ENCODE measurements around the gene ARSG. TPM values are rescaled to one million over a fixed set of nuclear protein-coding genes. Genes with fewer than 3 reads are reported as not detected.

Gene ARSG
- total and polyA plus RNA-seq, 2 of the 13 experiments (the other 11 are each of a cell fraction or from before 2014, with no cell fraction given), result 3.7 to 15.2 TPM

DNA sequence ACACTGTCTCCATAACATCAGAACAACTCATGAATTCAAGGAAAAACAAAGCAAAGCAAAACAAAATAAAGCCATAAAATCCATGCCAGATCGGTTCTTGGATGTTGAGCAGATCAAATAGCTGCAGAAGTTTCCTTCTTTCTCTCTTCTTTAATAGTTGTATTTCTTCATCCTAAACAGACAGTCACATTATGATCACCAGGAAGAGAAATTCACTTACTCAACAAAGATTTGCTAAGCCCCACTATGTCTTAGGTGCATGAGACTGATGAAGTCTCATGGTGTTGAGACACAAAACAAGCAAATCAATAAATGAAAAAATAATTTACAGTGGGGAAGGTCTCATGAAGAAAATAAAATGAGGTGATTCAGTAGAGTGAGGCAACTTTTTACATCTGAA lies 93.2 kb downstream of the ARSG start:
- peak overlapping the region; percentile 97 for H3K27ac ChIP-seq (ENCODE audit: extremely low read length, insufficient read depth, low read length)
- 88% methylated on average over 1 of the region's 1 CpG for WGBS (ENCODE audit: low lambda C conversion rate)
- H3K36me3 ChIP-seq (replicated peaks in 1 of 2; ENCODE audit: control insufficient read depth in 1 of 2, insufficient read depth in 2 of 2, low read length in 2 of 2), result no peaks in the 10 kb centered on the region
- no peaks in the 10 kb centered on the region for H3K27me3 ChIP-seq (ENCODE audit: control insufficient read depth in 1 of 2, insufficient read depth in 2 of 2, low read length in 2 of 2)
- TF ChIP-seq ZNF335 (CRISPR knock-in tag; IDR thresholded peaks at IDR 0.05), result 0 out of 2 replicates have a peak, but pooled peaks have one; percentile 9
- TF ChIP-seq PPARG (CRISPR knock-in tag; conservative IDR thresholded peaks at IDR 0.05), result 0 out of 2 replicates have a peak, but pooled peaks have one; percentile 20
- no peak for TF ChIP-seq ZNF737 (CRISPR knock-in tag; IDR thresholded peaks at IDR 0.05; ENCODE audit: borderline replicate concordance)
- ATAC-seq, result no peak
- CTCF ChIA-PET (ENCODE audit: low intra/inter-chr PET ratio, low total read pairs), result no interaction called here
- no peaks in the 10 kb centered on the region for H3K9me3 ChIP-seq (ENCODE audit: low read length)
- no peaks in the 10 kb centered on the region for H4K20me1 ChIP-seq (ENCODE audit: insufficient read depth, low read length)
- H3K4me1 ChIP-seq (ENCODE audit: insufficient read depth, low read length), result peaks cover 100% of the 10 kb centered on the region
- peak overlapping the region; percentile 57 for H3K4me2 ChIP-seq (ENCODE audit: low read depth, low read length)
- FAIRE-seq, result no peak
- POLR2A ChIA-PET, result interaction anchor here (1.3 to 3.9 kb wide), 7 partner anchors 8 to 93 kb away, joined by 5 to 41 read pairs (median 15); partner anchors contain the start of genes ARSG, SLC16A6 and WIPI1
- in situ Hi-C loops (cut with HindIII; ENCODE audit: extremely low pct_ligation_motif_present, low pct_unique_long_range_greater_than_20kb), result no loop called here
- H2AFZ ChIP-seq (ENCODE audit: low read length), result no peak overlapping the region
- peak overlapping the region; percentile 70 for H3K9ac ChIP-seq (ENCODE audit: insufficient read depth, low read depth, low read length)
- H3K79me2 ChIP-seq (ENCODE audit: insufficient read depth, low read length), result no peaks in the 10 kb centered on the region
- no TSS peak for BruUV-seq (replicated peaks)
- H3K4me3 ChIP-seq (replicated peaks in 1 of 3; ENCODE audit: insufficient read depth in 1 of 3, low read depth in 2 of 3, low read length in 3 of 3), result no peak overlapping the region
- intact Hi-C loops (cut with micrococcal nuclease; ENCODE audit: unreplicated experiment), result no loop called here
- no peak for DNase-seq (ENCODE audit: low spot score)

DNA sequence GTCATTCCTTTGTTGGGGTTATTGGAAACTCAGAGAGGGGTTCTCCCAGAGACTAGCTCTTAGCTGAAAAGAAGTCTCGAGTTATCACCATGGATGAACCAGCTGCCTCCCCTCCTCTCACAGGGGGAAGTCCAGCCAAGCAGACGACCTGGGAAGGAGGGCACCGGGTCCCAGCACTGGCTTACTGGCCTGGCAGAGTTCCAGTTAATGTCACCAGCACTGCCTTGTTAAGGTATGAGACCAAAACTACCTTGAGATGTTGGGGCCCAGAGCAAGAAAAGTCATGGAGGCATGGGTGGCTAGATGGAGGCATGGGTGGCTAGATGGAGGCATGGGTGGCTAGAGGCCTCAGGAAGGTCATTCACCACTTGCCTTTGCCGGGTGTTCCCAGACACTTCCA lies 93.6 kb downstream of the ARSG start:
- ATAC-seq, result no peak
- H3K27ac ChIP-seq (ENCODE audit: extremely low read length, insufficient read depth, low read length), result peak overlapping the region; percentile 97
- no peak for TF ChIP-seq ZNF232 (CRISPR knock-in tag; IDR thresholded peaks at IDR 0.05; ENCODE audit: borderline replicate concordance)
- TF ChIP-seq, protein P1, sequence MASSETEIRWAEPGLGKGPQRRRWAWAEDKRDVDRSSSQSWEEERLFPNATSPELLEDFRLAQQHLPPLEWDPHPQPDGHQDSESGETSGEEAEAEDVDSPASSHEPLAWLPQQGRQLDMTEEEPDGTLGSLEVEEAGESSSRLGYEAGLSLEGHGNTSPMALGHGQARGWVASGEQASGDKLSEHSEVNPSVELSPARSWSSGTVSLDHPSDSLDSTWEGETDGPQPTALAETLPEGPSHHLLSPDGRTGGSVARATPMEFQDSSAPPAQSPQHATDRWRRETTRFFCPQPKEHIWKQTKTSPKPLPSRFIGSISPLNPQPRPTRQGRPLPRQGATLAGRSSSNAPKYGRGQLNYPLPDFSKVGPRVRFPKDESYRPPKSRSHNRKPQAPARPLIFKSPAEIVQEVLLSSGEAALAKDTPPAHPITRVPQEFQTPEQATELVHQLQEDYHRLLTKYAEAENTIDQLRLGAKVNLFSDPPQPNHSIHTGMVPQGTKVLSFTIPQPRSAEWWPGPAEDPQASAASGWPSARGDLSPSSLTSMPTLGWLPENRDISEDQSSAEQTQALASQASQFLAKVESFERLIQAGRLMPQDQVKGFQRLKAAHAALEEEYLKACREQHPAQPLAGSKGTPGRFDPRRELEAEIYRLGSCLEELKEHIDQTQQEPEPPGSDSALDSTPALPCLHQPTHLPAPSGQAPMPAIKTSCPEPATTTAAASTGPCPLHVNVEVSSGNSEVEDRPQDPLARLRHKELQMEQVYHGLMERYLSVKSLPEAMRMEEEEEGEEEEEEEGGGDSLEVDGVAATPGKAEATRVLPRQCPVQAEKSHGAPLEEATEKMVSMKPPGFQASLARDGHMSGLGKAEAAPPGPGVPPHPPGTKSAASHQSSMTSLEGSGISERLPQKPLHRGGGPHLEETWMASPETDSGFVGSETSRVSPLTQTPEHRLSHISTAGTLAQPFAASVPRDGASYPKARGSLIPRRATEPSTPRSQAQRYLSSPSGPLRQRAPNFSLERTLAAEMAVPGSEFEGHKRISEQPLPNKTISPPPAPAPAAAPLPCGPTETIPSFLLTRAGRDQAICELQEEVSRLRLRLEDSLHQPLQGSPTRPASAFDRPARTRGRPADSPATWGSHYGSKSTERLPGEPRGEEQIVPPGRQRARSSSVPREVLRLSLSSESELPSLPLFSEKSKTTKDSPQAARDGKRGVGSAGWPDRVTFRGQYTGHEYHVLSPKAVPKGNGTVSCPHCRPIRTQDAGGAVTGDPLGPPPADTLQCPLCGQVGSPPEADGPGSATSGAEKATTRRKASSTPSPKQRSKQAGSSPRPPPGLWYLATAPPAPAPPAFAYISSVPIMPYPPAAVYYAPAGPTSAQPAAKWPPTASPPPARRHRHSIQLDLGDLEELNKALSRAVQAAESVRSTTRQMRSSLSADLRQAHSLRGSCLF (CRISPR knock-in tag; IDR thresholded peaks at IDR 0.05; ENCODE audit: borderline replicate concordance), result no peak
- TF ChIP-seq ZKSCAN8 (CRISPR knock-in tag; IDR thresholded peaks at IDR 0.05; ENCODE audit: borderline replicate concordance), result no peak
- TF ChIP-seq ZNF44 (CRISPR knock-in tag; IDR thresholded peaks at IDR 0.05), result 0 out of 2 replicates have a peak, but pooled peaks have one; percentile 35
- TF ChIP-seq SCMH1 (CRISPR knock-in tag; IDR thresholded peaks at IDR 0.05; ENCODE audit: borderline replicate concordance), result no peak
- TF ChIP-seq, protein P2, sequence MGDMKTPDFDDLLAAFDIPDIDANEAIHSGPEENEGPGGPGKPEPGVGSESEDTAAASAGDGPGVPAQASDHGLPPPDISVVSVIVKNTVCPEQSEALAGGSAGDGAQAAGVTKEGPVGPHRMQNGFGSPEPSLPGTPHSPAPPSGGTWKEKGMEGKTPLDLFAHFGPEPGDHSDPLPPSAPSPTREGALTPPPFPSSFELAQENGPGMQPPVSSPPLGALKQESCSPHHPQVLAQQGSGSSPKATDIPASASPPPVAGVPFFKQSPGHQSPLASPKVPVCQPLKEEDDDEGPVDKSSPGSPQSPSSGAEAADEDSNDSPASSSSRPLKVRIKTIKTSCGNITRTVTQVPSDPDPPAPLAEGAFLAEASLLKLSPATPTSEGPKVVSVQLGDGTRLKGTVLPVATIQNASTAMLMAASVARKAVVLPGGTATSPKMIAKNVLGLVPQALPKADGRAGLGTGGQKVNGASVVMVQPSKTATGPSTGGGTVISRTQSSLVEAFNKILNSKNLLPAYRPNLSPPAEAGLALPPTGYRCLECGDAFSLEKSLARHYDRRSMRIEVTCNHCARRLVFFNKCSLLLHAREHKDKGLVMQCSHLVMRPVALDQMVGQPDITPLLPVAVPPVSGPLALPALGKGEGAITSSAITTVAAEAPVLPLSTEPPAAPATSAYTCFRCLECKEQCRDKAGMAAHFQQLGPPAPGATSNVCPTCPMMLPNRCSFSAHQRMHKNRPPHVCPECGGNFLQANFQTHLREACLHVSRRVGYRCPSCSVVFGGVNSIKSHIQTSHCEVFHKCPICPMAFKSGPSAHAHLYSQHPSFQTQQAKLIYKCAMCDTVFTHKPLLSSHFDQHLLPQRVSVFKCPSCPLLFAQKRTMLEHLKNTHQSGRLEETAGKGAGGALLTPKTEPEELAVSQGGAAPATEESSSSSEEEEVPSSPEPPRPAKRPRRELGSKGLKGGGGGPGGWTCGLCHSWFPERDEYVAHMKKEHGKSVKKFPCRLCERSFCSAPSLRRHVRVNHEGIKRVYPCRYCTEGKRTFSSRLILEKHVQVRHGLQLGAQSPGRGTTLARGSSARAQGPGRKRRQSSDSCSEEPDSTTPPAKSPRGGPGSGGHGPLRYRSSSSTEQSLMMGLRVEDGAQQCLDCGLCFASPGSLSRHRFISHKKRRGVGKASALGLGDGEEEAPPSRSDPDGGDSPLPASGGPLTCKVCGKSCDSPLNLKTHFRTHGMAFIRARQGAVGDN (CRISPR knock-in tag; IDR thresholded peaks at IDR 0.05), result peak; percentile 17; the same call in 1 of the 2 replicates

More for the DNA sequence above, 93.6 kb downstream of the ARSG start:
- H3K4me3 ChIP-seq (replicated peaks in 1 of 3; ENCODE audit: insufficient read depth in 1 of 3, low read depth in 2 of 3, low read length in 3 of 3), result no peak overlapping the region
- peaks cover 100% of the 10 kb centered on the region for H3K4me1 ChIP-seq (ENCODE audit: insufficient read depth, low read length)
- FAIRE-seq (no peak), DNase-seq (ENCODE audit: low spot score) (no peak)
- H3K9me3 ChIP-seq (ENCODE audit: low read length), result no peaks in the 10 kb centered on the region
- WGBS (ENCODE audit: low lambda C conversion rate), result 80% methylated on average over 4 of the region's 4 CpGs
- no peak overlapping the region for H3K4me2 ChIP-seq (ENCODE audit: low read depth, low read length)
- peak overlapping the region; percentile 70 for H3K9ac ChIP-seq (ENCODE audit: insufficient read depth, low read depth, low read length)
- no peaks in the 10 kb centered on the region for H3K36me3 ChIP-seq (replicated peaks in 1 of 2; ENCODE audit: control insufficient read depth in 1 of 2, insufficient read depth in 2 of 2, low read length in 2 of 2)
- no TSS peak for BruUV-seq (replicated peaks)
- H3K27me3 ChIP-seq (ENCODE audit: control insufficient read depth in 1 of 2, insufficient read depth in 2 of 2, low read length in 2 of 2), result no peaks in the 10 kb centered on the region
- intact Hi-C loops (cut with micrococcal nuclease; ENCODE audit: unreplicated experiment) (no loop called here), in situ Hi-C loops (cut with HindIII; ENCODE audit: extremely low pct_ligation_motif_present, low pct_unique_long_range_greater_than_20kb) (no loop called here)
- H2AFZ ChIP-seq (ENCODE audit: low read length), result no peak overlapping the region
- H3K79me2 ChIP-seq (ENCODE audit: insufficient read depth, low read length), result no peaks in the 10 kb centered on the region
- ChIA-PET CTCF (ENCODE audit: low intra/inter-chr PET ratio, low total read pairs) (no interaction called here), POLR2A (interaction anchor here (2.5 to 3.9 kb wide), 3 partner anchors 11 to 71 kb away, joined by 8 to 41 read pairs (median 15); no protein-coding TSS in a partner anchor)
- H4K20me1 ChIP-seq (ENCODE audit: insufficient read depth, low read length), result no peaks in the 10 kb centered on the region
